Natural killer cell treated with Interleukin-12 subunit alpha and Interleukin-12 subunit beta and Interleukin-15 and Interleukin-18, amount 100 ng/mL, for 72 hours (primary cell): Measurements from ENCODE around the gene NOL6. TPM values are rescaled to one million over a fixed set of nuclear protein-coding genes. Genes with fewer than 3 reads are reported as not detected.
"Not testable (repeated sequence)": the region's sequence is repeated elsewhere in the genome, so short reads cannot be mapped to it uniquely, and the experiment has no call there.

Source experiments
- ATAC-seq, 2 donors: fragments of 150-1000 bp; cut with Tn5 transposase in 1 of 2; sonication (Bioruptor Pico), chemical (Tn5 transposase) in 1 of 2; 2 replicates each; pipeline ENCODE4 v1.10.0; 2021
- DNase-seq: peaks from one replicate; pipeline ENCODE4 v3.0.0; 2022; ENCODE audit warnings: low spot score
- H3K27ac Mint-ChIP-seq, 2 donors: 1 replicate in 1 of 2; 2 replicates in 1 of 2; pipeline ENCODE4 v1.8.0; 2022; ENCODE audit warnings: mixed read lengths in 2 of 2, mild to moderate bottlenecking in 1 of 2, moderate library complexity in 1 of 2
- H3K27me3 Mint-ChIP-seq, 2 donors: 1 replicate in 1 of 2; 2 replicates in 1 of 2; pipeline ENCODE4 v1.8.0; 2022; ENCODE audit warnings: mixed read lengths in 2 of 2
- H3K36me3 Mint-ChIP-seq: one replicate; pipeline ENCODE4 v1.8.0; 2022; ENCODE audit warnings: mixed read lengths
- H3K4me1 Mint-ChIP-seq, 2 donors: 1 replicate in 1 of 2; 2 replicates in 1 of 2; pipeline ENCODE4 v1.8.0; 2022; ENCODE audit warnings: low read depth in 2 of 2, mixed read lengths in 2 of 2, mild to moderate bottlenecking in 1 of 2
- H3K4me3 Mint-ChIP-seq: one replicate; pipeline ENCODE4 v1.8.0; 2022; ENCODE audit warnings: mixed read lengths
- H3K9me3 Mint-ChIP-seq: 2 replicates; pipeline ENCODE4 v1.8.0; 2022; ENCODE audit warnings: mixed read lengths
- total RNA-seq, 2 donors: library from RNA; stranded (reverse); gene quantifications; one replicate each; pipeline ENCODE4 v1.2.3, GENCODE V29; 2022

NOL6 gene
- total RNA-seq, 2 donors from 2014 or later, result 48.3 to 104 TPM

GRCh38 chr9:33424492-33424891 is 49.2 kb downstream of the NOL6 start:
- not testable (repeated sequence) for H3K4me1 Mint-ChIP-seq, H3K9me3 Mint-ChIP-seq, DNase-seq, H3K27me3 Mint-ChIP-seq, ATAC-seq, H3K36me3 Mint-ChIP-seq, H3K4me3 Mint-ChIP-seq, H3K27ac Mint-ChIP-seq

GRCh38 chr9:33424043-33424442 is 49.7 kb downstream of the NOL6 start:
- not testable (repeated sequence) for H3K4me1 Mint-ChIP-seq, H3K9me3 Mint-ChIP-seq, H3K27me3 Mint-ChIP-seq, H3K36me3 Mint-ChIP-seq, H3K27ac Mint-ChIP-seq, H3K4me3 Mint-ChIP-seq, DNase-seq, ATAC-seq

GRCh38 chr9:33419708-33420303 is 53.9 kb downstream of the NOL6 start:
- H3K36me3 Mint-ChIP-seq, result no peaks in the 10 kb centered on the region
- no peaks in the 10 kb centered on the region for H3K9me3 Mint-ChIP-seq
- no peak for ATAC-seq
- peaks cover 3 to 7% of the 10 kb centered on the region in 2 donors for H3K27me3 Mint-ChIP-seq
- no peak for DNase-seq
- no peak overlapping the region for H3K4me3 Mint-ChIP-seq
- peaks cover 6 to 17% of the 10 kb centered on the region in 2 donors for H3K4me1 Mint-ChIP-seq
- H3K27ac Mint-ChIP-seq, result peak overlapping the region in 1 of 2 donors; percentile 6

- no peak for ATAC-seq
- no peak for DNase-seq
- H3K36me3 Mint-ChIP-seq, result no peaks in the 10 kb centered on the region
- H3K27ac Mint-ChIP-seq, result no peak overlapping the region
- no peaks in the 10 kb centered on the region for H3K9me3 Mint-ChIP-seq
- no peak overlapping the region for H3K4me3 Mint-ChIP-seq
- H3K4me1 Mint-ChIP-seq, result peaks cover 6 to 17% of the 10 kb centered on the region in 2 donors
- H3K27me3 Mint-ChIP-seq, result peaks cover 3 to 7% of the 10 kb centered on the region in 2 donors
Measured at GRCh38 chr9:33418090-33418489, 55.6 kb downstream of the NOL6 start.

GRCh38 chr9:33416996-33417395 is 56.7 kb downstream of the NOL6 start:
- no peaks in the 10 kb centered on the region for H3K9me3 Mint-ChIP-seq
- peaks cover 6 to 17% of the 10 kb centered on the region in 2 donors for H3K4me1 Mint-ChIP-seq
- peaks cover 3 to 7% of the 10 kb centered on the region in 2 donors for H3K27me3 Mint-ChIP-seq
- no peak for DNase-seq
- no peak overlapping the region for H3K4me3 Mint-ChIP-seq
- no peak overlapping the region for H3K27ac Mint-ChIP-seq
- H3K36me3 Mint-ChIP-seq, result no peaks in the 10 kb centered on the region
- no peak for ATAC-seq

GRCh38 chr9:33415501-33416038 is 58.2 kb downstream of the NOL6 start:
- H3K36me3 Mint-ChIP-seq, result no peaks in the 10 kb centered on the region
- ATAC-seq (peak; percentile 71 to 78), DNase-seq (peak; percentile 75)
- H3K27ac Mint-ChIP-seq, result peak overlapping the region in 1 of 2 donors; percentile 2
- H3K4me3 Mint-ChIP-seq, result peak overlapping the region; percentile 20
- H3K27me3 Mint-ChIP-seq, result peaks cover 3 to 7% of the 10 kb centered on the region in 2 donors
- peaks cover 6 to 17% of the 10 kb centered on the region in 2 donors for H3K4me1 Mint-ChIP-seq
- H3K9me3 Mint-ChIP-seq, result no peaks in the 10 kb centered on the region

- DNase-seq, result no peak
- H3K27ac Mint-ChIP-seq, result peak overlapping the region in 1 of 2 donors; percentile 2
- peak overlapping the region; percentile 20 for H3K4me3 Mint-ChIP-seq
- no peaks in the 10 kb centered on the region for H3K36me3 Mint-ChIP-seq
- no peaks in the 10 kb centered on the region for H3K9me3 Mint-ChIP-seq
- no peak for ATAC-seq
- peaks cover 6 to 17% of the 10 kb centered on the region in 2 donors for H3K4me1 Mint-ChIP-seq
- H3K27me3 Mint-ChIP-seq, result peaks cover 2 to 3% of the 10 kb centered on the region in 2 donors
Measured at GRCh38 chr9:33414889-33415500, 58.7 kb downstream of the NOL6 start.

GRCh38 chr9:33414268-33414667 is 59.5 kb downstream of the NOL6 start:
- no peak overlapping the region for H3K4me3 Mint-ChIP-seq
- DNase-seq, result no peak
- H3K27ac Mint-ChIP-seq, result no peak overlapping the region
- no peak for ATAC-seq
- H3K36me3 Mint-ChIP-seq, result no peaks in the 10 kb centered on the region
- H3K4me1 Mint-ChIP-seq, result peaks cover 6 to 17% of the 10 kb centered on the region in 2 donors
- no peaks in the 10 kb centered on the region for H3K9me3 Mint-ChIP-seq
- peaks cover 0 to 3% of the 10 kb centered on the region in 2 donors for H3K27me3 Mint-ChIP-seq

Other genes with a start within 250 kb of the NOL6 start
- gene SPINK4, start 233.8 kb downstream of the NOL6 start, total RNA-seq, result not detected
- gene BAG1, start 209.2 kb downstream of the NOL6 start, total RNA-seq, result 100 to 1,000 TPM in 1 of 2 donors, 10 to 100 TPM in 1; 46.1 to 115 TPM
- 10 to 100 TPM; 40.8 to 63.2 TPM for gene CHMP5, start 208.9 kb downstream of the NOL6 start, total RNA-seq
- gene NFX1, start 183.4 kb downstream of the NOL6 start, total RNA-seq, result 10 to 100 TPM; 41.6 to 57.9 TPM
- gene AQP7, start 71.4 kb downstream of the NOL6 start, total RNA-seq, result not detected
- gene AQP3, start 26.3 kb downstream of the NOL6 start, total RNA-seq, result 1 to 10 TPM; 1.4 to 1.9 TPM
- 1 to 10 TPM in 1 of 2 donors, not detected in 1; 3.9 TPM for gene ANKRD18B, start 50.3 kb upstream of the NOL6 start, total RNA-seq